Endothelial cell of umbilical vein (primary cell): ENCODE data around the gene TNNT3. TPM values are rescaled to one million over a fixed set of nuclear protein-coding genes. Genes with fewer than 3 reads are reported as not detected.

ENCODE experiments used
- BruUV-seq: library from RNA; stranded (reverse); fragments of 400-500 nt; replicated peaks from 2 replicates; lab custom pipeline; 2021; lab: Mats Ljungman, UMichigan
- CTCF ChIA-PET: fragments of 300-600, 350-600 bp; sonication (Branson Sonifier 250); formaldehyde crosslinking; loops from one replicate; lab custom pipeline; 2021; ENCODE audit warnings: antibody characterized with exemption, inconsistent platforms; lab: Charles Lee
- POLR2A ChIA-PET: fragments of 300-600, 350-600 bp; sonication (Branson Sonifier 250); formaldehyde crosslinking; loops from one replicate; lab custom pipeline; 2021; ENCODE audit warnings: antibody characterized with exemption, inconsistent platforms; lab: Charles Lee
- DNase-seq: peaks from one replicate; pipeline ENCODE4 v3.0.0-alpha.2; 2011; ENCODE audit warnings: low read depth, low spot score
- FAIRE-seq: peaks from 2 replicates; lab custom pipeline; 2011; peaks lifted over from hg19 to GRCh38; lab: Jason Lieb, UNC
- H2AFZ ChIP-seq: 2 replicates; pipeline ENCODE4 v1.6.0; 2012; ENCODE audit warnings: low read depth, low read length, control low read depth, inconsistent platforms
- H3K27ac ChIP-seq: 2 replicates; pipeline ENCODE4 v1.5.1; 2011; ENCODE audit warnings: low read depth, mild to moderate bottlenecking, control low read depth, low read length, moderate library complexity; ENCODE audit not compliant: insufficient read depth
- H3K27me3 ChIP-seq, 2 experiments: 2 replicates each; pipeline versions ENCODE4 v1.6.0 to v1.6.1; 2011; ENCODE audit warnings: low read length in 2 of 2, mixed read lengths in 1 of 2; ENCODE audit not compliant: control insufficient read depth in 2 of 2, insufficient read depth in 2 of 2
- H3K36me3 ChIP-seq, 2 experiments: 2 replicates in 1 of 2; 3 replicates in 1 of 2; pipeline ENCODE4 v1.5.1; 2011; ENCODE audit warnings: low read length in 2 of 2, mild to moderate bottlenecking in 1 of 2, moderate library complexity in 1 of 2; ENCODE audit not compliant: control insufficient read depth in 2 of 2, insufficient read depth in 2 of 2; ENCODE audit errors: extremely low read depth in 1 of 2
- H3K4me1 ChIP-seq: 3 replicates; pipeline ENCODE4 v1.5.1; 2011; ENCODE audit warnings: mild to moderate bottlenecking, low read length; ENCODE audit not compliant: control insufficient read depth, insufficient read depth; ENCODE audit errors: extremely low read depth
- H3K4me2 ChIP-seq: 2 replicates; pipeline ENCODE4 v1.6.1; 2011; ENCODE audit warnings: low read length, control low read depth, mixed read lengths; ENCODE audit not compliant: insufficient read depth
- H3K4me3 ChIP-seq, 3 experiments: fragments of 200-600 bp in 1 of 3; sonication (generic), shearing (Covaris generic) in 1 of 3; replicated peaks in 1 of 3; 2 replicates each; pipeline ENCODE4 v1.5.1; 2011 to 2016; ENCODE audit warnings: control low read depth in 3 of 3, low read length in 3 of 3, mild to moderate bottlenecking in 2 of 3, inconsistent platforms in 1 of 3, low read depth in 1 of 3, moderate library complexity in 1 of 3; ENCODE audit not compliant: insufficient read depth in 1 of 3
- H3K79me2 ChIP-seq: 2 replicates; pipeline ENCODE4 v1.6.0; 2012; ENCODE audit warnings: low read length, inconsistent platforms; ENCODE audit not compliant: control insufficient read depth, insufficient read depth
- H3K9ac ChIP-seq: replicated peaks from 2 replicates; pipeline ENCODE3; 2011; ENCODE audit warnings: low read length, control low read depth; ENCODE audit not compliant: insufficient read depth; ENCODE audit errors: extremely low read depth
- H3K9me1 ChIP-seq: replicated peaks from 3 replicates; pipeline ENCODE4 v1.6.0; 2011; ENCODE audit warnings: mild to moderate bottlenecking, low read length; ENCODE audit not compliant: control insufficient read depth, insufficient read depth; ENCODE audit errors: extremely low read depth
- H3K9me3 ChIP-seq: replicated peaks from 2 replicates; pipeline ENCODE4 v1.5.1; 2012; ENCODE audit warnings: low read length, inconsistent platforms; ENCODE audit not compliant: control insufficient read depth, insufficient read depth
- H4K20me1 ChIP-seq: replicated peaks from 2 replicates; pipeline ENCODE3; 2011; ENCODE audit warnings: mild to moderate bottlenecking, low read length; ENCODE audit not compliant: control insufficient read depth, insufficient read depth; ENCODE audit errors: extremely low read depth
- CTCF ChIP-seq, 2 donors: IDR thresholded peaks; 1 replicate in 1 of 2; 2 replicates in 1 of 2; pipeline ENCODE4 v1.5.1; 2011; ENCODE audit warnings: low read length in 2 of 2, mild to moderate bottlenecking in 2 of 2, moderate library complexity in 2 of 2, control low read depth in 1 of 2, inconsistent platforms in 1 of 2, low read depth in 1 of 2; ENCODE audit not compliant: insufficient read depth in 1 of 2; ENCODE audit errors: extremely low read depth in 1 of 2
- EZH2 ChIP-seq: IDR thresholded peaks from 2 replicates; pipeline ENCODE4 v1.6.1; 2012; ENCODE audit warnings: borderline replicate concordance, low read depth, mild to moderate bottlenecking, moderate library complexity, low read length, inconsistent platforms; ENCODE audit not compliant: severe bottlenecking
- FOS ChIP-seq: IDR thresholded peaks from 2 replicates; pipeline ENCODE4 v1.6.1; 2011; ENCODE audit warnings: mild to moderate bottlenecking, low read length, moderate library complexity, borderline replicate concordance; ENCODE audit not compliant: insufficient read depth
- GATA2 ChIP-seq: IDR thresholded peaks from 2 replicates; pipeline ENCODE4 v1.7.0; 2011; ENCODE audit warnings: low read depth, mild to moderate bottlenecking, moderate library complexity, mixed read lengths, low read length; ENCODE audit not compliant: insufficient read length, insufficient read depth
- JUN ChIP-seq: IDR thresholded peaks from 2 replicates; pipeline ENCODE4 v1.6.1; 2011; ENCODE audit warnings: borderline replicate concordance, low read depth; ENCODE audit not compliant: insufficient read length, insufficient read depth
- MAX ChIP-seq: IDR thresholded peaks from 2 replicates; pipeline ENCODE4 v1.6.1; 2011; ENCODE audit not compliant: insufficient read depth, insufficient read length
- POLR2A ChIP-seq: IDR thresholded peaks from 2 replicates; pipeline ENCODE4 v1.6.1; 2012; ENCODE audit warnings: low read depth, mild to moderate bottlenecking, control low read depth, low read length
- POLR2AphosphoS5 ChIP-seq: IDR thresholded peaks from 2 replicates; pipeline ENCODE4 v1.6.1; 2012; ENCODE audit warnings: low read depth, mild to moderate bottlenecking, control low read depth, low read length, moderate library complexity; ENCODE audit not compliant: insufficient read depth
- dilution Hi-C: fragments of 300-500 bp; cut with MboI; formaldehyde crosslinking; loops from one replicate; pipeline ENCODE4 v1.15.0; 2019; ENCODE audit warnings: low sequenced_read_pairs; ENCODE audit not compliant: extremely low pct_ligation_motif_present
- intact Hi-C: fragments of 100-400 bp; cut with micrococcal nuclease; formaldehyde crosslinking; loops from one replicate; pipeline ENCODE4 v1.10.0; 2022
- polyA plus RNA-seq, 4 experiments: library from polyadenylated mRNA; depleted of rRNA in 3 of 4; stranded (reverse) in 3 of 4; unstranded in 1 of 4; fragments of >200 nt; gene quantifications; 2 replicates each; pipeline versions ENCODE4 v1.2.1 to v1.2.3, GENCODE V29; 2011 to 2012; ENCODE audit warnings: missing spikeins in 1 of 4
- total RNA-seq: library from RNA; stranded (reverse); gene quantifications from 2 replicates; pipeline ENCODE4 v1.2.3, GENCODE V29; 2021

Gene TNNT3
- total and polyA plus RNA-seq, 2 donors (not counting 3 experiments of a cell fraction or from before 2014, with no cell fraction given) = not detected

GRCh38 chr11:1927026-1927847 lies 7.7 kb downstream of the TNNT3 start:
- BruUV-seq = no TSS peak
- no peak overlapping the region for H3K4me3 ChIP-seq
- H3K9me3 ChIP-seq = no peaks in the 10 kb centered on the region
- H3K9me1 ChIP-seq = no peaks in the 10 kb centered on the region
- DNase-seq = no peak
- no peaks in the 10 kb centered on the region for H3K79me2 ChIP-seq
- H3K27me3 ChIP-seq = no peaks in the 10 kb centered on the region
- H3K4me2 ChIP-seq = no peak overlapping the region
- dilution Hi-C loops = no loop called here
- POLR2A ChIA-PET = no interaction called here
- no peak overlapping the region for H3K27ac ChIP-seq
- CTCF ChIA-PET = no interaction called here
- H2AFZ ChIP-seq = no peak overlapping the region
- H4K20me1 ChIP-seq = no peaks in the 10 kb centered on the region
- no peak for TF ChIP-seq FOS
- no peak for TF ChIP-seq MAX
- FAIRE-seq = no peak
- H3K4me1 ChIP-seq = no peaks in the 10 kb centered on the region
- no peaks in the 10 kb centered on the region for H3K36me3 ChIP-seq
- H3K9ac ChIP-seq = no peak overlapping the region
- intact Hi-C loops = no loop called here

DNA sequence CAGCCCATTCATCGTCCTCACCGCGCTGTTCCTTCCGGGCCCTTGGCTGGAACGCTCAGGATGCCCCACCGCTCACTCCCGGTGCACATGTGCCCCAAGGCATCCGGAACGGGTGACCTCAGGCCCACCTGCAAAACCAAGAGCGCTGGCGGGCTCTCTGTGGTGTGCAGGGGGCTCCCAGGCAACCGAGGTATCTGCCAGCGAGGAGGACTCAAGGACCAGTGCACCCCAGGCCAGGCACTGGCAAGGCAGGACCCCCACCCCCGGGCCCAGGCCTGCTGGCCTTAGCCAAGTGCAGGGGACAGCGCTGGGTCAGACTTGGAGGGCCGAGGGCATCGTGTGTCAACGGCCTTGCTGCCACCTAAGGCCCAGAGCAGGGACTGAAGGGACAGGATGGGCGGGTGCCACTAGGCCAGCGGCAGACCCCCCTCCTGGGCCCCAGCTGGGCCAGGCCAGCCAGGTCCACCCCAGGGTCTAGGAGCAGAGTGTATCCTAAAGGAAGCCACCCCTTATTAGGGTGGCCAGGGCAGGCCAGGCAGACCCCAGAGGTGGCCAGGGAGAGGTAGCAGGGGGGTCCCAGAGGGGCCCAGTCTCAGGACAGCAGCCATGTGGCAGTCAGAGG lies 8.5 kb downstream of the TNNT3 start:
- DNase-seq (no peak), FAIRE-seq (no peak)
- Histone ChIP-seq H3K27ac (no peak overlapping the region), H3K27me3 (no peaks in the 10 kb centered on the region), H3K79me2 (no peaks in the 10 kb centered on the region), H3K9me3 (no peaks in the 10 kb centered on the region), H3K4me1 (no peaks in the 10 kb centered on the region), H2AFZ (no peak overlapping the region), H3K9ac (no peak overlapping the region), H3K9me1 (no peaks in the 10 kb centered on the region), H3K4me3 (no peak overlapping the region), H3K36me3 (no peaks in the 10 kb centered on the region), H3K4me2 (no peak overlapping the region), H4K20me1 (no peaks in the 10 kb centered on the region)
- ChIA-PET POLR2A (no interaction called here), CTCF (no interaction called here)
- BruUV-seq = no TSS peak
- TF ChIP-seq JUN (no peak), POLR2A (no peak), EZH2 (no peak), POLR2AphosphoS5 (no peak), CTCF (IDR thresholded peaks at IDR 0.05; ENCODE audit: extremely low read depth in 1 of 2, insufficient read depth in 1 of 2, low read depth in 1 of 2, low read length in 2 of 2) (no peak), FOS (no peak), GATA2 (no peak)
- intact Hi-C loops = no loop called here
- dilution Hi-C loops = no loop called here
